Cardiac muscle cell (in vitro differentiated cells and primary cell): Measurements from ENCODE around the gene CHN2. TPM values are rescaled to one million over a fixed set of nuclear protein-coding genes. Genes with fewer than 3 reads are reported as not detected.
A peak's percentile ranks its signal among the peaks of the same experiment; 100 is the strongest.

Experiments used
- DNase-seq, 2 donors: peaks; one replicate each; pipeline versions ENCODE4 v3.0.0 to v3.0.0-alpha.2; 2010 to 2017; ENCODE audit warnings: low read depth in 1 of 2, low spot score in 1 of 2
- H3K27ac ChIP-seq: fragments of 200-600 bp; sonication (generic); 2 replicates; pipeline ENCODE4 v1.5.1; 2016
- H3K27me3 ChIP-seq: fragments of 200-600 bp; sonication (generic); 2 replicates; pipeline ENCODE4 v1.6.0; 2016; ENCODE audit warnings: control low read depth
- H3K36me3 ChIP-seq: fragments of 200-600 bp; sonication (generic); 2 replicates; pipeline ENCODE4 v1.5.1; 2016; ENCODE audit warnings: control low read depth
- H3K4me1 ChIP-seq: fragments of 200-600 bp; sonication (generic); 2 replicates; pipeline ENCODE4 v1.8.1; 2017; ENCODE audit warnings: low read depth, mild to moderate bottlenecking, mixed run types
- H3K4me3 ChIP-seq: fragments of 200-600 bp; sonication (generic); 2 replicates; pipeline ENCODE4 v1.5.1; 2016; ENCODE audit warnings: mild to moderate bottlenecking
- H3K9me3 ChIP-seq: fragments of 200-600 bp; sonication (generic); 2 replicates; pipeline ENCODE4 v1.5.1; 2017; ENCODE audit warnings: low read depth, mild to moderate bottlenecking, control low read depth
- polyA plus RNA-seq: library from polyadenylated mRNA; unstranded; fragments of >200 nt; fragmentation: Nextera tagmentation; extraction: Ambion mirVana; gene quantifications from 2 replicates; pipeline ENCODE4 v1.2.1, GENCODE V29; 2016
- total RNA-seq: library from RNA; depleted of rRNA; stranded (reverse); fragments of >200 nt; gene quantifications from 2 replicates; pipeline ENCODE4 v1.2.3, GENCODE V29; 2016
- TF ChIP-seq, protein P1 (sequence below): IDR thresholded peaks from 2 replicates; pipeline ENCODE4 v1.5.1; 2012; ENCODE audit warnings: low read depth, mild to moderate bottlenecking, low read length

The CHN2 gene
- total and polyA plus RNA-seq, 2 experiments from 2014 or later: 16.0 to 30.5 TPM

DNA sequence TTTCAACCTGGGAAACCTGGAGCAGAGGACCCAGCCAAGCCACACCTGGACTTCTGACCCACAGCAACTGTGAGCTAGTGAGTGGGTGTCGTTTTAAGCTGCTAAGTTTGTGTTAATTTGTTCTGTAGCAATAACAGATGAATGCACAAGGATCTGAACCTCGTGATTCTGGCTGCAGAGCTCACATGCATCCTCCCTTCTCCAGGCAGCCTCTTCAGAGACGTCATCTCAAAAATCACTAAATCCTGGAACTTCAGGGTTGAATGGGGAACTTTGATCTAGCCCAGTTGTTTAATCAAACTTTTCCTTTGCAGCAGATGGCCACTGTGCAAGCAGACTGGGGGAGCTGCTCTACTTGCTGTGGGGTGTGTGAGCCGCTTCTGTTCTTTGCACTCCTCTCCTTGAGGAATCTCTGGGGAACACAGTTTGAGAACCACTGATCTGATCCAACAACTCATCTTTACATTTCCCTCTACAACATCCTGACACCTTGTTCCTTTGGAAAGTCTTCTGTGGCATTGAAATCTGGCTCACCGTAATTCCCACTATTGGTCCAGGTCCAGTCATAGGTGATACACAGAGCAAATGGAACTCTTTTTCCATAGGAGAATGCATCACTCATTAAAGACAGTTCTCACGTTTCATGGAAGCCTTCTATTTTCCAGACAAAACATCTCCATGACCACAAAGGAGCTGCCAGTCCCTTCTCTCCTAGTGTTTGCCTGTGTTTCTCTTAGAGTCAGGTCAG lies 90.3 kb downstream of the CHN2 start:
- Histone ChIP-seq H3K4me1 (peaks cover 18% of the 10 kb centered on the region), H3K4me3 (no peak overlapping the region), H3K9me3 (no peaks in the 10 kb centered on the region), H3K27me3 (no peaks in the 10 kb centered on the region), H3K27ac (no peak overlapping the region), H3K36me3 (no peaks in the 10 kb centered on the region)
- DNase-seq: no peak
- TF ChIP-seq, protein P1, sequence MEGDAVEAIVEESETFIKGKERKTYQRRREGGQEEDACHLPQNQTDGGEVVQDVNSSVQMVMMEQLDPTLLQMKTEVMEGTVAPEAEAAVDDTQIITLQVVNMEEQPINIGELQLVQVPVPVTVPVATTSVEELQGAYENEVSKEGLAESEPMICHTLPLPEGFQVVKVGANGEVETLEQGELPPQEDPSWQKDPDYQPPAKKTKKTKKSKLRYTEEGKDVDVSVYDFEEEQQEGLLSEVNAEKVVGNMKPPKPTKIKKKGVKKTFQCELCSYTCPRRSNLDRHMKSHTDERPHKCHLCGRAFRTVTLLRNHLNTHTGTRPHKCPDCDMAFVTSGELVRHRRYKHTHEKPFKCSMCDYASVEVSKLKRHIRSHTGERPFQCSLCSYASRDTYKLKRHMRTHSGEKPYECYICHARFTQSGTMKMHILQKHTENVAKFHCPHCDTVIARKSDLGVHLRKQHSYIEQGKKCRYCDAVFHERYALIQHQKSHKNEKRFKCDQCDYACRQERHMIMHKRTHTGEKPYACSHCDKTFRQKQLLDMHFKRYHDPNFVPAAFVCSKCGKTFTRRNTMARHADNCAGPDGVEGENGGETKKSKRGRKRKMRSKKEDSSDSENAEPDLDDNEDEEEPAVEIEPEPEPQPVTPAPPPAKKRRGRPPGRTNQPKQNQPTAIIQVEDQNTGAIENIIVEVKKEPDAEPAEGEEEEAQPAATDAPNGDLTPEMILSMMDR: no peak

DNA sequence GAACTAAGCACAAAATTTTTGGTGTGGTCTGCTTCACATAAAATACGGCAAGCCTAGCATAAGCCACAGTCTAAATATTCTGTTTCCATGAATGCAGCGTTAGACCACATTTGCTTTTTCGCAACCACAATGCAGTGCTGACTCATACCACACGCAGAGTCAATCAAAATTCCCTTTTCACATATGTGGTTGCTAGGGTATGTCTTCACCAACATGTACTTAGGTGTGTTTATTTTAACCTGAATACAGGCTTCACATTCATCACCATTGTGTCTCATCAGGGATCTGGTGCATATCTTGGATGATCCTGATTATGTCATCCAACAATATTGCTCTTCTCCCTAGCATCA lies 90.8 kb downstream of the CHN2 start:
- no peaks in the 10 kb centered on the region for H3K9me3 ChIP-seq
- H3K27ac ChIP-seq: no peak overlapping the region
- H3K36me3 ChIP-seq: no peaks in the 10 kb centered on the region
- TF ChIP-seq, protein P1: no peak
- no peak overlapping the region for H3K4me3 ChIP-seq
- H3K4me1 ChIP-seq: peaks cover 18% of the 10 kb centered on the region
- no peaks in the 10 kb centered on the region for H3K27me3 ChIP-seq
- DNase-seq: peak in 1 of 2 donors; percentile 94

DNA sequence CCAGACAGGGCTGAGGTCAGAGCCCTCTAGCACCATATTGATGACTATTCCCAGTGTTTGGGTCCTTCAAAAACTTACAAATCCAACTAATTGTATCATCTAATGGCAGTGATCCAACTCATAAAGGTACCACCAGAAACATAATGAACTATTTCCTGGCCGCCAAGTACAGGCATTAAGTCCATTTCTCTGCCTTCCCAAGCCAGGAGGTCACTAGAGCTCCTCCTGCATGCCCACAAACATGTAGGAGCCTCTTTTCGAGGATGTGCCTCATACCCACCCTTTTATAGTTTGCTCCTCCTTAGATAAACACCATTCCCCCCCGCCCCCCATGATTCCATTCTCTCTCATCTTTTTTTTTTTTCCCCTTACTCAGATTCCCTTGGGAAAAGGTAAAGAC lies 91.3 kb downstream of the CHN2 start:
- TF ChIP-seq, protein P1: no peak

DNA sequence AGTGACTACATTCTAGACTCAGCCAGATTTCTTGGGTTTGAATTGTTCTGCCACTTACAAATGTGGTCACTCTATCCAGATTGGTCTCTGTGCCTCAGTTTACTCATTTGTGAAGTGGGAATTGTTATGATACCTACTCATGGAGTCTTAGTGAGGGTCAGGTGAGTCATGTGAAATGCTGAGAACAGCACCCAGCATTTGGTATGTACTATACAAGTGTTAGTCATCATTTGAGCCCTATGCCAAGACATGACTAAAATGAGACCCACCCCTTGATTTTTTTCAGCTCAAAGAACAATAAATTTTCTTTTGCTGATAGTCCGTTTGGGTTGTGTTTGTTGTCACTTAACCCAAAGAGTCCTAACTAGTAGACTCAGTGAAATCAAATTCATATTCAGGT lies 92.8 kb downstream of the CHN2 start:
- peak in 1 of 2 donors; percentile 84 for DNase-seq
- Histone ChIP-seq H3K36me3 (no peaks in the 10 kb centered on the region), H3K4me1 (peaks cover 7% of the 10 kb centered on the region), H3K4me3 (no peak overlapping the region), H3K27ac (no peak overlapping the region), H3K9me3 (no peaks in the 10 kb centered on the region), H3K27me3 (no peaks in the 10 kb centered on the region)
- TF ChIP-seq, protein P1: no peak

More for the DNA sequence above, 91.3 kb downstream of the CHN2 start:
- H3K4me1 ChIP-seq: peaks cover 18% of the 10 kb centered on the region
- no peak for DNase-seq
- no peaks in the 10 kb centered on the region for H3K9me3 ChIP-seq
- H3K27me3 ChIP-seq: no peaks in the 10 kb centered on the region
- no peak overlapping the region for H3K27ac ChIP-seq
- no peak overlapping the region for H3K4me3 ChIP-seq
- H3K36me3 ChIP-seq: no peaks in the 10 kb centered on the region

DNA sequence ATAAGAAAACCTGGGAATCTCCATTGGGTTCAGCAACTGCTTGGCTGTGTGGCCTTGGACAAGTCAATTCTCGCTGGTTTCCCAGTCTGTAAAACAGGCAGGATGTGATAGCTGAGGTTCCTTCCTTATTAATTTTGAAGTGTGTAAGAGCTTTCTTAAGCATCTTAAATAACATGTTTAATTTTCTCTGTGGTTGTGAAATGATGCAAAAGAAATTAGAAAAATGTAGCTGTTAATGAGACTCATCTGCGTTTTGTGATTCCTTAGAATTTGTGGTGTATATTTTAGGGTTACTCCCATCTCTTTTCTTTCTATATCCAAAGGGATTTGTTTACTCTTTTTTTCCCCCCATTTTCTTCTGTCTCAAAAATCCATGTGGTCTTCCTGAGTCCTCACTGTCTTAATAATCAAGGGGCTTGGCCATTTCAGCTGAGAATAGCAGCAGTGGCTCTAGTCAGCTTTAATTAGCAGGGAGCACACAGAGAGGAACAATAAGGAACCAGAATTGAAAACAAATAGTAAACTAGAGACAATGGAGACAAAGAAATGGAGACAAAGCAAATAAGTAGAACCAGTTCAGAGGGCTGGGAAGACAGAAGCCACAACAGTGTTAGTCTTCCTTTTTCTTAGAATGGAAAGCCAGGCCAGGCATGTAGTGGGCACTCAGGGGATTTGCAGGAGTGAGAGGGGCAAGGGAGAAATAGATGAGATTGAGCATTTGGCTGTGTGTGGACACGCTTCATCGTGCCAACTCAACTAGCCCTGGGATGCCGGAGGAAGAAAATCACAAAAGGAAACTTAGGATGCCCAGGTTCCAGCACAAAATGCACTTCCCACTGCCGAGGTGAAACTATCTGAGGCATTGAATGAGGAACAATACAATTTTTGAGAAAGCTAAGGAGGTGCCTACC lies 93.9 kb downstream of the CHN2 start:
- Histone ChIP-seq H3K27ac (no peak overlapping the region), H3K4me3 (no peak overlapping the region), H3K27me3 (no peaks in the 10 kb centered on the region), H3K9me3 (no peaks in the 10 kb centered on the region), H3K36me3 (no peaks in the 10 kb centered on the region), H3K4me1 (peaks cover 4% of the 10 kb centered on the region)
- TF ChIP-seq, protein P1: no peak
- no peak for DNase-seq
